ENCODE results near the gene PNO1. TPM values are rescaled to one million over a fixed set of nuclear protein-coding genes. Genes with fewer than 3 reads are reported as not detected.
"Not testable (repeated sequence)": the region's sequence is repeated elsewhere in the genome, so short reads cannot be mapped to it uniquely, and the experiment has no call there.

The PNO1 gene
- 4.0 TPM for total RNA-seq

DNA sequence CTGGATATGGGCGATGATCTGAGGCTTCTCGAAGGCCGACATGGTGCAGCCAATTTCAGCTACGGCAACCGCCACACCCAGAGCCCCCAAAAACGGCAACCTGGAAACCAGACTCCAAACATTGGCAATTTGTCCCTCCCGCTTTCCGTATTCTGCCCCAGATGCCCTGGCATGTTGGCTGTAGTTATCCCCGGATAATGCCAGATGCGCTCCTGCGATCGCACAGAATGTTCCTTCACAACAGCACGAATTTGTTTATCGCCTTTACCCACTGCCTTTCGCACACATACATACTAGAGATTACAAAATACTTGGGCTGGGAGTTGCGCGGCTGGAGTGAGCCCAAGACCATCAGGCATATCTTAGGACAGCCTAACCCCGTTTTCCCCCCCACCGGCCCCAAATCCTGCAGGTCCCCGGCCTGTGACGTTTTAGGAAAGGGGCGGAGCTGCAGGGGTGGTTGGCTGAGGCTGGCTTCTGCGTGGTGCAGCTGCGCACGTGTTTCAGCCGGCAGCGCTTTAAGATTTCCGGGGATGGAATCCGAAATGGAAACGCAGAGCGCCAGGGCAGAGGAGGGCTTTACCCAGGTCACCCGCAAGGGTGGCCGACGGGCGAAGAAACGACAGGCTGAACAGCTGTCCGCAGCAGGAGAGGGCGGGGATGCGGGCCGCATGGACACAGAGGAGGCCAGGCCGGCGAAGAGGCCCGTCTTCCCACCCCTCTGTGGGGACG is at the start of gene PNO1:
PNO1 (plus strand) TSS at position 487 of the 732 bp plus-strand sequence; CDS start at position 534, 47 bp downstream.
- peak; percentile 97 to 98 (median 97) for DNase-seq (ENCODE audit: low read depth in 2 of 3, low spot score in 2 of 3)

DNA sequence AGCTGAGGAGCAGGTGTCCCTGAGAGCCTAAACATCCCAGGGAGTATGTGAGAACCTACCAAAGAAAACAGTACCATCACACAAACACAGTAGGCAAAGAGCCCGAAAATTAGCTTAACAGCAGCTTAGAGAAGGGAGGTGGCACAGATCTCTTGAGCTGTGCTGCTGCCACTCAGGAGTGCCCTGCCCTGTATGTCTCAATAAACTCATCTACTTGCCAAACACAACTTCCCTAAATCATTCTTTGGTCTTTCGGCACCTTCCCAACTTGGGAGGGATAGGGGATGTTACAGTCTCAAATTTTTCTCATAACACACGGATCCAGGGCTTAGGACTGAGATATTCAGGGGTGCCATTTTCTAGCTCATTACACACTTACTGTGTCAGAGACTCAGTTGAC is 49.6 kb upstream of the PNO1 start:
- DNase-seq (ENCODE audit: low read depth in 2 of 3, low spot score in 2 of 3), result no peak

DNA sequence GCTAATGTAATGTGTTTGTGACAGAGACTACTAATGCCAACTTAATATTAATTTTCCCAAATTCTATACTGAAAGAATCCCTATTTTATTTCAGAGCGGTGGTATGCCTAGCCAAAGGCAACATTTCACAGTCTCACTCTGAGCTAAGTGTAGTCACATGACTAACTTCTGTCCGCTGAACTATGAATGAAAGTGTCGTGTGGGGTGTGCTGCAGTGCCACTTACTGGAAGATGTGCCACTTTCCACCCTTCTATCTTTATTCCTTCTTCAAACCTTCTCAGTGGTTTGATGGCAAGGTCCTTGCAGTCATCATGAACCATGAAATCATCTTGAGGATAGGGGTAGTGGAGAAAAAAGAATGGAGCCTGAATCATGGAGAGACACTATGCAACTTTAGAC is 47.6 kb upstream of the PNO1 start:
- DNase-seq (ENCODE audit: low read depth in 2 of 3, low spot score in 2 of 3), result peak in 1 of 3 donors; percentile 27

DNA sequence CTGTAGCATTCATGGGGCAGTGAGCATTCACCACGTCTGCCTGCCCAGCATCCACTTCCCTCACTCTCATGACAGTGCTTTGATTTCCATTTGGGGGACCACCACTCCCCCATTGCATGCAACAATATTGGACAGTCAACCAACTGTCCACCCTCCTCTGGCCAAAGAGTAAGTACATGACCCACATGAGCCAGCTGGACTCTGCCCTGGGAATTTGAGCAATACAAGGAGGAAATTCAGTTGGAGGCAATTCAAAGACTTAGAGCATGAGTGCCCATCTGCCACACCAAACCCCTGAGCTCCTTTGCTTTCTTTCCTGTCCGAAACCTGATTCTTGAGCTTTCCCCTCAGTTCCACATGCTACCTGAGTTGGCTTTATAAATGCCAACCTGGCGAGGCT is 41.7 kb upstream of the PNO1 start:
- no peak for DNase-seq (ENCODE audit: low read depth in 2 of 3, low spot score in 2 of 3)

DNA sequence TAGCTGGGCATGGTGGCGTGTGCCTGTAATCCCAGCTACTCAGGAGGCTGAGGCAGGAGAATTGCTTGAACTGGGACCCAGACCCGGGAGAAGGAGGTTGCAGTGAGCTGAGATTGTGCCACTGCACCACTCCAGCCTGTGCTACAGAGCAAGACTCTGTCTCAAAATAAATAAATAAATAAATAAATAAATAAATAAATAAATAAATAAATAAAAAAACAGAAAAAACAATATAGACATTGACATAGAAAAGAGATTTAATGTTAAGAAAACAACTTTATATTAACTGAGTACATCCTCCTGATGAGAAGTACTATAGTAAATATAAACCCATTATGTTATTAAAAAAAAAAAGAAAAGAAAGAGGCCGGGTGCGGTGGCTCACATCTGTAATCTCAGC is 39.8 kb upstream of the PNO1 start:
- not testable (repeated sequence) for DNase-seq (ENCODE audit: low read depth in 2 of 3, low spot score in 2 of 3)

DNA sequence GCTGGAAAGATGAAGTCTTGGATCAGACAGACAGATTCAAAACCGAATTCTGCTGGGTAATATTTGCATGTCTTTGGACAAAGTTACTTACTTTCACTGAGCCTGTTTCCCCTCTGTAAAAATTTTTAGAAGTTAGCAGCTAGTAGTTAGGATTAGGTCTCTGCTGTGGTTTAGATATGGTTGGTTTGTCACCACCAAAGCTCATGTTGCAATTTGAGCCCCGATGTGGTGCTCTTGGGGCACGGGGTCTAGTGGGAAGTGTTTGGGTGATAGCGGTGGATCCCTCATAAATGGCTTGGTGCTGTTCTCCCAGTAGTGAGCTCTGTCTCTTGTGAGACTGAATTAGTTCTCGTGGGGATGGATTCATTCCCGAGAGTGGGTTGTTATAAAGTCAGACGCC is 38.9 kb upstream of the PNO1 start:
- DNase-seq (ENCODE audit: low read depth in 2 of 3, low spot score in 2 of 3), result no peak

DNA sequence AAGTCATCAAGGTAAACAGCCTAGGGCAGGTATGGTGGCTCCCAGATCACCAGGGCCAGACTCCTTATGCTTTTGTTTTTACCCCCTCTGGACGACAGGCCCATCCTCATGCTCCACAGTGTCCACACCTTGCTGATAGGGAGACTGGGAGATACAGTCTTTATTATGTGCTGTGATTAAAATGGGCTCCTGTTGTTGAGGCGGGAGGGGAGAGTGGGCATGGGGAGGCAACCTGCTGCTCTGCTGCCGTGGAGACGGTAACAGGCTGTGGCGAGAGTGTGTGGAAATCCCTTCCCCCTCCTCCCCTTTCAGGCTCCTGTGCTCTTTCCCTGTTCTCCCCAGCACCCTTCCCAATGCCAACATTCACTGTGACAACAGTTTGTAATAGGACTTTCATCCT is 38.2 kb upstream of the PNO1 start:
- no peak for DNase-seq (ENCODE audit: low read depth in 2 of 3, low spot score in 2 of 3)

DNA sequence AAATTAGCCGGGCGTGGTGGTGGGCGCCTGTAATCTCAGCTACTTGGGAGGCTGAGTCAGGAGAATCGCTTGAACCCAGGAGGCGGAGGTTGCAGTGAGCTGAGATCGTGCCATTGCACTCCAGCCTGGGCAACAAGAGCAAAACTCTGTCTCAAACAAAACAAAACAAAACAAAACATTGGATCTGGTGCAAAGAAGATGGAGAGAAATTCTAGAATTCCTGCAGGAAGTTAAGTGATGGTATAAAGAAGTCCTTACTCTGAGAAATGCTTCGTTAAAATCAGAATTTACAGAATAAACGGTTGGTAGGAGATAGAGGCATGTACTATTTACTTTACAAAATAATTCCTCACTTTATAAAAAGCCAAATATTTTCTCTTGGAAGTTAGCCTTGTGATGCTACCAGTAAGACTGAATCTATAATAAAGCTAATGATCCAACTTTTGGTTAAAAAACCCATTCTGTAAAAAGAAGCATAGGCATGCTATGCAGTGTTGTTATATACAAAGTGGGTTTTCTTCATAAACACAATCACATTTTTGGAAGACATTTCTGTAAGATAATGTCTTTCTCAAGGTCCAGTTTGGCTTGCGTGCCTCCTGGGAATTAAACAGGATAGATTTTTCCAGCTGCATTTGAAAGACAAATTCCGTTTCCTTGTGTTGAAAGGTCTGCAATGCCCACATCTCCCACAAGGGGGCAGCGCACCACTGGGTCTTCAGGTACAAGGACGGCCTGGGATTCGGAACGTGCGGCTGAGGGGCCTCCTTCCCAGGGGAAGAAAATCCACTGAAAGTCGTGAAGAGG is 35.6 kb upstream of the PNO1 start:
- DNase-seq (ENCODE audit: low read depth in 2 of 3, low spot score in 2 of 3), result peak; percentile 58 to 72 (median 67)

DNA sequence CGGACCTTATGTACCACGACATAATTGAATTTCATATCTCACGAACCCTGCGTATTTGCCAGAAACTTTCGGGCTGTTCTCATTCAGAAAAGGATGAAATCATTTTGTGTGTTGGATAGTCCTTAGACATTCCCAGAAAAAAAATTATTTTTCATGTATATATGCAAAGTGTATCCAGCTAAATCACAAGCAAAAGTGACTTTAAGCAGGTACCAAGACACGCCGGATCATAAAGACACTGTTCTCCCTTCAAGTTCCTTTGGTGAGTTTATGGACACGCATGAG is 35.1 kb upstream of the PNO1 start:
- no peak for DNase-seq (ENCODE audit: low read depth in 2 of 3, low spot score in 2 of 3)

DNA sequence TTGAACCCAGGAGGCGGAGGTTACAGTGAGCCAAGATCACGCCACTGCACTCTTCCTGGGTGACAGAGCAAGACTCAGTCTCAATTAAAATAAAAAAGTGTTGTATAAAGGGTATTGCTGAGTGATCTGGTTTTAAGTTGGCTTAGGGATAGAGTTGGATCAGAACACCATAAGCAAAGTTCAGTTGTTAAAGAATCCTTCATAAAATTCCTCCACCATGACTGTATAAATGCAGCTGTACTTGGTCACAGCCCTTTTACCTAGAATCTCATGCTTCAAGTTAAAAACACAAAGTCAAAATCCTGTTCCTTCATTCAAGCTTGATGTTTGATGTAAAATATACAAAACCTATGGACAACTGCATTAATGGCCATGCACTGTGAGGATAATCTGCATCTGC is 33.4 kb upstream of the PNO1 start:
- DNase-seq (ENCODE audit: low read depth in 2 of 3, low spot score in 2 of 3), result no peak

DNA sequence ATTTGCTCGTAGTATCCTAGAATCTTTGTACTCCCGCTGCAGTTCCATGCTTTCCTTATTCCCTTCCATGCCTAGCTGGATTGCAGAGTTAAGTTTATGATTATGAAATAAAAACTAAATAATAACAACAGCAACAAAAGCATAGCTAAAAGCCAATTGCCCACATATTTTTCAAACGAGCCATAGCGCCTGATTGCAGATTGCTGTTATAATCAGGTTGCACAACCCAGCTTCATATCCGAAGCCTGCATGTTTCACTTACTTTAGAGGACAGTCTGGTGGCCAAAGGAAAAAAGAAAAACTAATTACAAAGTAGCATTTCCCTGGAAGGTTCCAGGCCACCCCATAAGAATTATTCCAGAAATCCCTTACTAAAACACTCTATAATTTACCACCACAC is 31.9 kb upstream of the PNO1 start:
- DNase-seq (ENCODE audit: low read depth in 2 of 3, low spot score in 2 of 3), result no peak

DNA sequence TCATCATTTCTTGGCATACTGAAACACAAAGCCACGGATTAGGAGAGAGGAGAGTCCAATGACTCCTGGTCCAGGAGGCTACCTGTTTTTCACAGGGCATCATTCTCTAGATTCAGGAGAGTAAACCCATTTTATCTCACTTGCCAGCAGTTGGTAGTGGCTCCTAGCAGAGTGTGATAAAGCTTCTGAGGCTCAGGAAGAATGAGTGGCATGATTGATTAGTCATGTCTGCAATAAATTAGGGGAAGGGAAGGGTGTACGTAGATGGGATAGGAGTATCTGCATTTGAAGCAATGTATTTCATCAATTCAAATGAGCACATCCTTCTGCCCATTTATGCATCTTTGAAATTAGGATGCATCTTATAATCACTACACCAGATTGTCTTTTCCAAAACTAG is 31.1 kb upstream of the PNO1 start:
- DNase-seq (ENCODE audit: low read depth in 2 of 3, low spot score in 2 of 3), result no peak

DNA sequence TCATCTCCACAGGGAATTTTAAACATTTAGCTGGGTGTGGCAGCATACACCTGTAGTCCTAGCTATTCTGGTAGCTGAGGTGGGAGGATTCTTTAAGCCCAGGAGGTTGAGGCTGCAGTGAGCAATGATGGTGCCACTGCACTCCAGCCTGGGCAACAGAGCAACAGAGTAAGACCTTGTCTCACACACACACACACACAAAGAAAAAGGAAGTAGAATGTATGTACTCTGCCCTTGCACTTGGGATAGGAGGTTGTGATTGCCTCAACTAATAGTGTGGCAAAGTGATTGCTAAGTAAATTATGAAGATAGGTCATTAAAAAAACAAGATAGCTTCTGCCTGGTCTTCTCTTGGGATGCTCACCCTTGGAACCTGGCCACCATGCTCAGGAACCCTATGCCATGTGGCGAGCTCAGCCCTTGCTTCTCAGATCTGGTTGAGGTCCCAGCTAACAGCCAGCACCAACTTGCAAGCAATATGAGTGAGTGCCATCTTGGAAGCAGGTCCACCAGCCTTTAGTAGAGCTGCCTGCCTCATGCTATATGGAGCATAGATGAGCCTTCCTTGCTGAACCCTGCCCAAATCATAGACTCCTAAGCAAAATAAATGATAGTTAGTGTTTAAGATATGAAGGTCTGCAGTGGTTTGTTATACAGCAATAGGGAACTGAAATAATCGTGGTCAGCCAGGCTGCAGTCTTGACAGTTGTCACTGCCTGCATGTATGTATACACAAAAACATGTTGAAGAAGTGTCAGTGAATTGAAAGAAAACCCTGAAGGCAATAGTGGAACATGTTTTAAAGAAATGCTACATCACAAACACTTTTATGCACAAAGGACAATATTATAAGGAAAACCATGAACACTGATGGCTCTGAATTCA is 30.1 kb upstream of the PNO1 start:
- peak in 1 of 3 donors; percentile 8 for DNase-seq (ENCODE audit: low read depth in 2 of 3, low spot score in 2 of 3)

DNA sequence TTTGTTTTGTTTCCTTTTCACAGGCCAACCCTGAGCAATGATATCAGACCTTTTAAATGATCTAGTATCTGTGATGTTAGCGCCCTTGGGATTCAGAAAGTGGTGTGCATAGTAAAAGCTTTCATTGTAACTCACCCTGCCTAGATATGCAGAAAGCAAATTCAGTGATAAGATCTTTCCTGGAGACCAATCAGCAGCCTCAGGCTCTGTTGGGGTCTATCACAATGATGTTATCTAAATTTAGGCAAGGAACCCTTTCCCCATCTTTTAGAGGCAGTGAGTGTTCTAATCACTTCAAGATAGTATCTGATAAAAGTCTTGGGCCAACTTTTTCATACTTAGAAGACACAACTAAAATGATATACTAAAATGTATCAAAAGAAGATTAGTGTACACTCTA is 23.6 kb upstream of the PNO1 start:
- DNase-seq (ENCODE audit: low read depth in 2 of 3, low spot score in 2 of 3), result no peak

DNA sequence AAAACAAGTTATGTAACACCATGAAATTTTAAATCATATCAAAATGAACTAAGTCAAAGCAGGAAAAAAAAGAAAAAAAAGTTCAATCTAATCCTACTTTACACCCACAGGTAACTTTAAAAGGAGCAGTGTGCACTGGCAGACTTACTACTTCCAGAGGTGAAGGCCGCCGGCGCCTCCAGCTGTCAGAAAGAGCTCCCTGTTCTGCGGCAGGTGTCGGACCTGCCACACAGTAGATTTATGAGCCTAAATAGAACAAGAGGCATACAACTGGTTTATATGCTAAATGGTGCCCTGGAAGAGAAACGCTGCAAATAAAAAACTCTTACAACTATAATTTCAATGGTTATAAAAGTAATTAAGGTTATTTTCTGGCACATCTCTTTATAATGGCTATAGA is 23.1 kb upstream of the PNO1 start:
- peak in 1 of 3 donors; percentile 11 for DNase-seq (ENCODE audit: low read depth in 2 of 3, low spot score in 2 of 3)

DNA sequence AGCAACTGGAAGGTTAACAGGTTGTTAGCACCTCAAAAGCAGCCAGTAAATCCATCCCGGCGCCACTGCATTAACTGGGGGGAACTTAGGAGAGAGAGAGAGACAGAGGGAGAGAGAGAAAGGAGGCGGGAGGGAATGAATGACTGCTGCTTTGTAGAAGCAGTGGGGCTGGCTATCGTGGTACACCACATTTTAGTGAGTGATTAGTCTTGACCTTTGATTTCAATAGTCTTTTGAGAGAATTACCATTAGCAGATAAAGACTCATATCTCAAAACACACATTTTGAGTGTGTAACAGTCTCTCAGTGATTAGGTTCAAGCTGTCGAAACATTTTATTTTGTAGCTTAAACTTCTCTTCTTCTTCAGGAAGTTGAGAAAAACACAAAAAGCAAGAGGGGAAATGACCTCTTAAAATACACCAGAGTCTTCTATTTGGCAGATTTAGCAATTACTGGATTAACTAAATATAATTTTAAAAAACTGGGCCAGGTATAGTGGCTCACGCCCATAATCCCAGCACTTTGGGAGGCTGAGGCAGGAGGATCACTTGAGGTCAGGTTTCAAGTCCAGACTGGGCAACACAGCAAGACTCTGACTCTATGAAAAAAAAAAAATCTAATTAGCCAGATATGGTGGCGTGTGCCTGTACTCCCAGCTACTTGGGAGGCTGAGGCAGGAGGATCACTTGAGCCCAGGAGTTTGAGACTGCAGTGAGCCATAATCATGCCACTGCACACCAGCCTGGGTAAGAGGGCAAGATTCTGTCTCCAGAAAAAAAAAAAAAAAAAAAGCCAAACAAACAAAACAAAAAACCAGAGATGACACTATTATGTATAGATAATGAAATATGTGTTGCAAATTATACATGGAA is 22.0 kb upstream of the PNO1 start:
- peak in 2 of 3 donors; percentile 44 to 65 for DNase-seq (ENCODE audit: low read depth in 2 of 3, low spot score in 2 of 3)

DNA sequence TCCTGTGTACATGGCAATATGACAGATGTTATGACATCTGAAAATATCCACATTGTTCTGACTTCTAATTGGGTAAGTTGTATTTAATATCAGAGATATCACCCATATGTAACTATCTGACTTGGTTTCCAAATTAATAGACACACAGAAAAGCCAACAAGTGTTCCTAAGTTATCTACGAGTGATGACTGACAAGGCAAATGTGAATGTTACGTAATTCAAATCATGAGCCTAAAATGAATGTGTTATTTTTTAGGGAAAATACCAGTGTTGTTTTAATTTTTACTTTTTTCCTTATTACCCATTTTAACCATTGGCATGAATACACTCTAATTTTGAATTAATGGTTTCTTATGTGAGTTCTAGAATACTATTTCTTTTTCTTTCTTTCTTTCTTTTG is 15.8 kb upstream of the PNO1 start:
- DNase-seq (ENCODE audit: low read depth in 2 of 3, low spot score in 2 of 3), result no peak

DNA sequence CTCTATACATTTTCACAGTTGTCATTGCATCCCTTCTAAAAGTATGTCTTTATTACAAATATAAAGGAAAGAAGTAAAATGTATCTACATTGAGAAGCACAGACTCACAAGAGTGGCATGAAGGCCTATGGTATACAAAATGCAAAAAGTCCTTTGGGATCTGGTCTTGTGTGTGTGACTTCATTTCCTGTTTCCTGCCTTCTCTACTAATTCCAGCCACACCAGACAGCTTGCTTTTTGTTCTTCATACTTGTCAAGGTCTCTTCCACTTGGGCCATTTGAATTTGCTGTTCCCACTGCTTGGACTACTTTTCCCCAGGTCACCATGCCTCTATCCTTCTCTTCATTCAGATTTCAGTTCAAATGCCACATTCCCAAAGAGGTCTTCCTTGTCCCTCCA is 6.7 kb upstream of the PNO1 start:
- DNase-seq (ENCODE audit: low read depth in 2 of 3, low spot score in 2 of 3), result no peak

DNA sequence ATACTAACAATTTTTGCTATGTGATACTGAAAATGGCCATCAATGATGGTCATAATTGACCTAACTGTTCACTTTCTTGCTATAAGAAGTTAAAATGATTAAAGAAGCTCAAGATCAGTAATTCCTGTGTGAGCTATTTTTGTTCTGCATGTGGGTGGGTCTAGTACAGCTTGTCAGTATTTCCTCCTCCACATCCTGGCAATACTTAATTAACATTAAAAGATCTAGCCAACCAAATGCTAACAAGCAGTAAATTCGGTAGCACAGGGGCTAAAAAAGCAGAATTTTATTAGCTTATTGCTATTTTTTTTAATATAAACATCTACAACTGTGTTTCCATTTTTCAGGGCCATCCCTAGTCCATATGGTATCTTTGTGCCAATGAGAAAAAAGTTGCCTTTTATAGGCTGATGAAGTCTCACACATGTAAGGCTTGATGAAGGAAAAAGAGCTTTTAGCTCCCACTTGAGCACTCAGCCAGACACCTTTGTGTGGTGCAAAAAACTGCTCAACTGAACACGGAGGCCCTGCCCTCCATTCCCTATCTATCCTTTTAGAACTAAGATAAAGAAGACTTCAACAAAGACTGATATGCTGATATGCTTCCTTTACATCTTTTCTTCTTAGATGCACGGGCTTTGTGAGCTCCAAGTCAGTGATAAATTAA is 4.9 kb upstream of the PNO1 start:
- peak in 1 of 3 donors; percentile 26 for DNase-seq (ENCODE audit: low read depth in 2 of 3, low spot score in 2 of 3)

DNA sequence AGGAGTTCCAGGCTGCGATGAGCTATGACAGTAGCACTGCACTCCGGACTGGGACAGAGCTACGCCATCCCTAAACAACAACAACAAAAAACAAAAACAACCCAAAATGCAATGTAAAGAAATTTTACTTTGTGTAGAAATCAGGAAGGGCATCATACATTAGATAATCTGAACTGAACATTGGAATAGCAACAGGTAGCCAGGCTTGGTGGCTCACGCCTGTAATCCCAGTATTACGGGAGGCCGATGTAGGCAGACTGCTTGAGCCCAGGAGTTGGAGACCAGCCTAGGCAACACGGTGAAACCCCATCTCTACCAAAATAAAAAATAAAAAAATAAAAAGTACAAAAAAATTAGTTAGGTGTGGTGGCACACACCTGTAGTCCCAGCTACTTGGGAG is 2.1 kb upstream of the PNO1 start:
- no peak for DNase-seq (ENCODE audit: low read depth in 2 of 3, low spot score in 2 of 3)

Data from hematopoietic multipotent progenitor cell (in vitro differentiated cells).